HG03457 (cell line): Measurements from ENCODE around the gene TMC1.
"Not testable (repeated sequence)": the region's sequence is repeated elsewhere in the genome, so short reads cannot be mapped to it uniquely, and the experiment has no call there.

ENCODE experiments used
- ATAC-seq: cut with Tn5 transposase; IDR thresholded peaks from one replicate; pipeline ENCODE4 v1.9.1; 2021; ENCODE audit warnings: moderate number of reproducible peaks; ENCODE audit not compliant: unreplicated experiment

The TMC1 gene

DNA sequence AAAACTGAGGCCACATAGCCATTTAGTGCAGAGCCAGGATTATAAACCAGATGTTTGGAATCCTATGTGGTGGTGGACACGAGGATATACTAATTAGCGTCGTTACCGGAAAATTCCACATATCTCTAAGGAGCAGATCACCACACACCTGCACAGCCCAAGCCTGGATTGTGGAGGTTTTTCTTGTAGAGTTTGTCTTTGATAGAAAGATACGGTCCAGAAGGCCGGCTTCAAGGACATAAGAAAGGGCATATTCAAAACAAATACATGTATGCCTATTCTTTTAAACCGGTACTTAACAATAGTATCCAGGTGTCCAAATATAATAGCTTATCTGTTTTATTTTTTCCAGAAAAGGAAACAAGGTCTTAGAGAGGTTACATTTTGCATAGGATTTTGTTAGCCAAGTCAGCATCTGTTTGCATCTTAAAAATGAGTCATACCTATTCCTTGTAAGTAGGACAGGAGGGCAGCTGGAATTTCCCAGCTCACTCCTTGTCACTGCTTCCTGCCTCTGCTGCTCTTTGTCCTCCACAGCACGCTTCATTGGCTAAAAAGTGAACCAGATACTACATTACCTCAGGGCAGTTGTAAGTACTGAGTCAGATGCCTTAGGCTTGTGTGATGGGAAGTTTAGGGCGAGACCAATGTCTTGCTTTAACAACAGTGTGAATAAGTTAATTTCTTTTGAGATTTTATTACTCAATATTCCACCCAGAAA, 3.6 kb downstream of the TMC1 start:
- ATAC-seq = no peak

DNA sequence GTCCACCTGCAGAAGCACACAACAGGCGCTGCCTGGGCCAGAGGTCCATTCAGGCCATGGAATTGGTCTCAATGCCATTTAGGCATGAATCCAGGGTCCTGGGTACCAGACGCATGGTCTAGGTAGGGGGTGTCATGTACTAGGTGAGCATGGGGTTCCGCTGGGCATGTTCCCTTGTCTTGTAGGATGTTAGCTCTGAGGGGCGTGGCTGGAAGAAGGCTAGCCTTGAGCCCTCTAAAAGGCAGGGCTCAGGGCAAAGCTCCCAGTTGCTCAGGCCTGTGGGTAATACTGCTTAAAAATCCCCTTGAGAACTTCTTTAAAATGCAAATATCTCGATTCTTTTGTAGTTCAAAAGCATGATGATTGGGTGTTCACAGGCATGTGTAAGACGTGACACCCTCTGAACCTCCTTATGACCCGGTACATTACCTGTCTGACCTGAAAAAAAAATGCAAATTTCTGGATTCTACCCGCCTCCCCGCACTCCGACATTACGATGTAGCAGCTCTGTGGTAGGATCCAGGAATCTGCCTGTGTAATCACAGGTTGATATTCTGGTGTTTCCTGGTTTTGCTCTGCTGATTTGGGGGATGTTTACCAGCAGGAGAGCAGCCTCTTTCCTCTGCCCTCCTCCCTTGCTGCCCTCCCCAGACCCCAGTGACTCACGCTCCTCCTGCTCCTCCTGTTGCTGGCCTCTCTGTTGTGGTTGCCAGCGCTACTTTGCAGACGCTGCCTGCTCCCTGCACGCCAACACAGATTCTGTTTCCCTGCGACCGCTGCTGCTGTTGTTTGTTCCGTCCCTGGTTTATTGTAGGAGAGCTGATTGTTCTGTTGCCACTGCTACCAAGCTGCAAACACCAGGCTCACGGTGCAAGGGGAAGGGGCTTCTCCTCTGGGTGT, 5.7 kb downstream of the TMC1 start:
- ATAC-seq = peak; percentile 70

DNA sequence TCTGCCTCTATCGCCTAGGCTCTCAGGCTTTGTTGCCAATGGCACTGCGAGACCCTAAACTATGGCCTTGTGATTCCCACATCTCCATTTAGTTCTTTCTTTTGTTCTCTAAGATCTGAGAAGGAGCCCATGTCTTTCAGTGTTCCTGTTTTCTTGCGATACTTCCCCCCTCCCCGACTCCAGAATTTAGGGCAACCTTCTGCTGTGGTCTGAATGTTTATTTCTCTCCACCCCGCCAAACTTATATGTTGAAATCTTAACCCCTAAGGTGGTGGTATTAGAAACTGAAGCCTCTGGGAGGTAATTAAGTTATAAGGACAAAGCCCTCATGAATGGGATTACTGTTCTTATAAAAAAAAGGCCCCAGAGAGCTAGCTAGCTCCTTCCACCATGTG, 6.4 kb downstream of the TMC1 start:
- ATAC-seq = no peak

- ATAC-seq = no peak
Measured at GRCh38 chr9:72529531-72529930, 8.1 kb downstream of the TMC1 start.

- no peak for ATAC-seq
Measured at GRCh38 chr9:72533322-72533721, 11.9 kb downstream of the TMC1 start.

GRCh38 chr9:72534931-72535330, 13.5 kb downstream of the TMC1 start:
- no peak for ATAC-seq

DNA sequence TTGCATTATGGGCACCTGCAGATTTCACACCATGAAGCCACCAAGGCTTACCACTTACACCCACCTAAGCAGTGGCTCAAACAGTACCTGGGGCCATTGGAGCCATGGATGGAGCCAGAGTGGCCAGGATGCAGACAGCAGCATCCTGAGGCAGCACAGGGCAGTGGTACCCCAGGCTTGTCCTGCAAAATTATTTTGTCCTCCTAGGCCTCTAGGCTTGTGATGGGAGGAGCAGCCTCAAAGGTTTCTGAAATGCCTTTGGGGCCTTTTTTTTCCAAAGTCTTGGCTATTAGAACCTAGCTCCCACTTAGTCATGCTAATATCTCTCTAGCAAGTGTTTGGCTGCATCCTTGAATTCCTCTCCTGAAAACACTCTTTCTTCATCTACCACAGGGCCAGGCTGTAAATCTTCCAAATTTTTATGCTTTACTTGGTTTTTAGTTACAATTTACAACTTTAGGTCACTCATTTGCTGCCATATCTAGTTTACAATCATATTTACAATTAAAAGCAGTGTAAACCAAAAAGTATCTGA, 15.7 kb downstream of the TMC1 start:
- no peak for ATAC-seq

DNA sequence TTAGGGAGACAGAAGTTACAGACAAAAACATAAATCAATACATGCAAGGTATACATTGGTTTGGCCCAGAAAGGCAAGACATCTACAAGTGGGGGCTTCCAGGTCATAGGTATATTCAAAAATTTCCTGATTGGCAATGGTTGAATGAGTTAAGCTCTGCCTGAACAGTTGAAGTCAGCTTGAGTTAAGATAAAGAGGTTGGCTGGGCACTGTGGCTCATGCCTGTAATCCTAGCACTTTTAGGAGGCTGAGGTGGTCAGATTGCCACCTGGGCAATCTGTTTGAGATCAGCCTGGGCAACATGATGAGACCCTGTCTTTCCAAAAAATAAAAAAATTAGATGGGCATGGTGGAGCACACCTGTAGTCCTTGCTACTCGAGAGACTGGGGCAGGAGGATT, 16.3 kb downstream of the TMC1 start:
- ATAC-seq = no peak

DNA sequence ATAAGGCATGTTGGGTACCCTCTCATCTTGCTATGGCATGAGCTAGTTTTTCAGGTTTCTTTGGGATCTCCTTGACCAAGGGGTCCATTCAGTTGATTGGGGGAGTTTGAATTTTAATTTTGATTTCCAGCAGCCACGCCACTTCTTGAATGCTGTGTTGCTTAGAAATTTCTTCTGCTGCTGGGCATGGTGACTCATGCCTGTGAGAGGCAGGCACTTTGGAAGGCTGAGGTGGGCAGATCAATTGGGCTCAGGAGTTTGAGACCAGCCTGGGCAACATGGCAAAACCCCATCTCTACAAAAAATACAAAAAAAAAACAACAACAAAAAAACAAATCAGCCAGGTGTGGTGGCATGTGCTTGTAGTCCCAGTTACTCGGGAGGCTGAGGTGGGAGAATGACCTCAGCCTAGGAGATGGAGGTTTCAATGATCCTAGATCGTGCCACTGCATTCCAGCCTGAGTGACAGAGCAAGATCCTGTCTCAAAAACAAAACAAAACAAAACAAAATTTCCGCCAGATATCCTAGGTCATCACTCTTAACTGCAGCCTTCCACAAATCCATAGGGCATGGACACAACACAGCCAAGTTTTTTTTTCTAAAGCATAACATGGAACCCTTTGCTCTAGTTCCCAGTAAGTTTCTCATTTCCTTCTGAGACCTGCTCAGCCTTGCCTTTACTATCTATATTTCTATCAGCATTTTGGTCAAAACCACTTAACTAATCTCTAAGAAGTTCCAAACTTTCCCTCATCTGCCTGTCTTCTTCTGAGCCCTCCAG, 17.7 kb downstream of the TMC1 start:
- ATAC-seq = no peak

DNA sequence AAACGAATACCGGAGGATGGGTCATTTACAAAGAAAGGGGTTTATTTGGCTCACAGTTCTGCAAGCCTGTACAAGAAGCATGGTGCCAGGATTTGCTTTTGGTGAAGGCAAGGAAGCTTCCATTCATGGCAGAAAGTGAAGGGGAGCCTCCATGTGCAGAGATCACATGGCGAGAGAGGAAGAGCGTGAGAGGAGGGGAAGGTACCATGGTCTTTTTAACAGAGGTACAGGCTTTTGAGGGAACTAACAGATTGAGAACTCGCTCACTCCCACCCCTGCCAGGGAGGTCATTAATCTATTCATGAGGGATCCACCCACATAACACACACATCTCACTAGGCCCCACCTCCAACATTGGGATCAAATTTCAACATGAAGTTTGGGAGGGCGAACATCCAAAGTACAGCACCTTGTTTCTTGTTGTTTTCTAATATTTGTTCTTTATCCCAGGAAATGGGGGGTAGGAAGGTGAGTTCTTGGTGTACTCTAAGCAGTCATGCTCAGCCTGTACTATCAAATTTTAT, 18.5 kb downstream of the TMC1 start:
- no peak for ATAC-seq

DNA sequence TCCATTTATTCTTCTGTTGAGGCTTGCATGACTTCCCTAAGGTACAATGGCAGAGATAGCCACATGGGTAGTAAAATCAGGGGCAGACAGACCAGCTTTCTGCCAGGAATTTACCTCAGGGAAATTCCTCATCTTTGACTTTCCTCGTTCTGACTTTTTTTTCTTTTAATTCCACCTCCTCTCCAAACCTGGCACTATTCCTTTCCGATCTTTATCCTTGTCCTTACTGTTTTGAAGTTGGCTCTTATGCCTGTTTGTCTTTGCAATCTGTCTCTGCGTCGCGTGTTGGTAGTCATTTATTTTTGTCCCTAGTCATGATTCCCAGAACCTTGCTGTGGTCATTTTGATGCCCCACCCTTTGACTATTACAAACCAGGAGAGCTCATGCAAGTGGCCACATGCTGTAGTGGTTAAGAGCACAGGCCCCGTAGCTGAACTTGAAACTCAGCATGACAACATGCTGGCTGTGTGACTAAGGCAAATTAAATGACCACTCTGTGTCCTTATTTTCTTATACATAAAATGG, 19.0 kb downstream of the TMC1 start:
- ATAC-seq = no peak

DNA sequence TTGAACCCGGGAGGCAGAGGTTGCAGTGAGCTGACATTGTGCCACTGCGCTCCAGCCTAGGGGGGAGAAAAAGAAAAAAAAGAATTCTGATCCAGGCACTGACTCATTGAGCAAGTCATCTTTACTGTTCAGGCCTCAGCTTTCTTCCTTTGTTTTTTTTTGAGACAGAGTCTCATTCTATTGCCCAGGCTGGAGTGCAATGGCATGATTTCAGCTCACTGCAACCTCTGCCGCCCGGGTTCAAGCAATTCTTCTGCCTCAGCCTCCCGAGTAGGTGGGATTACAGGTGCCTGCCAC, 21.1 kb downstream of the TMC1 start:
- not testable (repeated sequence) for ATAC-seq

GRCh38 chr9:72542917-72543316, 21.5 kb downstream of the TMC1 start:
- ATAC-seq = no peak

DNA sequence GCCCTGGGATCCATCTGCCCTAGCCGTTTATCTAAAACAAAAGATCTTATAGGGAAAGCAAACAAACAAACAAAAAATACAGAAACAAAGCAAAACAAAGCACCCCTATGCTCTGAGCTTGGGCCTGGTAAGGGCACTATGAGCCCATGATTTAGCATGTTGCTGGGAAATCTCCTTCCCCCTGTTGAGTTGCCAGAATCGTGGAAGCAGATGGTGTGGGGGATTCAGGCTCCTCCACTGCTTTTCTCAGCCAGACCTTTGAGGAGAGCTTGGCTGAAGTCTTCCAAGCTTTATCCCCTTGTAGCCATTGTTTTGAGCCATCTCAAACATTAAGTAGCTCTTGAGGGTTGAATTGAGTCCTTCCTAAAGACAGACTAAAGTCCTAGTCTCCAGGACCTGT, 29.9 kb downstream of the TMC1 start:
- no peak for ATAC-seq

- no peak for ATAC-seq
Measured at GRCh38 chr9:72552356-72552755, 30.9 kb downstream of the TMC1 start.

DNA sequence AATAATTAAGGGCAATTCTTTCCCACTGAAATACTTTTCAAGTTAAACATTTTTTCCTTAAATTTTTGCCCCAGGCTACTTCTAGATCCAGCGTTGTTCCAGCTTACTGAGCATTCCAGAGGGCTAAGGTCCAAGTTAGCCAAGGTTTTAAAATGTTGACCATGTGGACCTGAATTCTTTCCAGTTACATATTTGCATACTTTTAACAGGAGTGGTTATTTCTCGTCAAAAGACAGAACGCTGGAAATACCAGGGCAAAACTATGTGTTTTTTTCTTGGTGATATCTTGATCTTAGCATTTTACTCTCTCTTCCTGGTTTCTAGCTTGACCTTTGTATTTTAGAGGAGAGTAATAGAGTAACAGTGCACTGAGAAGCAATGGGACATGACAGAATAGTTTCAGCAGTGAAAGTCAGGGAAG, 32.8 kb downstream of the TMC1 start:
- no peak for ATAC-seq

- no peak for ATAC-seq
Measured at GRCh38 chr9:72557549-72557948, 36.1 kb downstream of the TMC1 start.

DNA sequence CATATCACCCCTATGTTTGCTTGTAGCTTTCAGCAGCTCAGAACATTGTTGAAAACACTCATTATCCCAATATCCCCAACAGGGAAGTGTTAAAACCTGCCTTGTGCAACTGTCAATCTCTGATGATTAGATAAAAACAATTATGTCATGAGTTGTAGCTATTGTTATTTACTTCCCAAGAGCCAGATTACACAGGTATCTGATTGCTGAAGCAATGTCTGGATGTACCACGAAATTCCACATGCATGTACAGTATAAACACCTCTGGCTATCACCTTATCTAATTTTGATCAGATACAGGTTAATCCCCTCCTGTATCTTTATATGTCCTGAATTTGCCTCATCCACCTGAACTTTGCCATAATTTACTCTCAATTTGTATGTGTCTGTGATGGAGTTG, 38.7 kb downstream of the TMC1 start:
- no peak for ATAC-seq

GRCh38 chr9:72563806-72564205, 42.4 kb downstream of the TMC1 start:
- ATAC-seq = no peak

GRCh38 chr9:72564479-72565281, 43.3 kb downstream of the TMC1 start:
- no peak for ATAC-seq
